Heart left ventricle (tissue), 16 donors: ENCODE data around the gene LPAR5. TPM values are rescaled to one million over a fixed set of nuclear protein-coding genes. Genes with fewer than 3 reads are reported as not detected.

Experiments
- ATAC-seq, 4 donors: fragments of 200-7000 bp; cut with Tn5 transposase; one replicate each; pipeline ENCODE4 v1.9.1; 2020 to 2022; ENCODE audit warnings: moderate library complexity in 4 of 4, mild to moderate bottlenecking in 3 of 4, moderate number of reproducible peaks in 1 of 4
- DNase-seq, 5 donors: peaks; one replicate each; pipeline ENCODE4 v3.0.0-alpha.2; 2020
- H3K27ac ChIP-seq, 12 donors: fragments of 200-600 bp; sonication (generic) in 4 of 12; one replicate each; pipeline versions ENCODE4 v1.5.0 to v1.8.0; 2016 to 2022; ENCODE audit warnings: mild to moderate bottlenecking in 2 of 12
- H3K27me3 ChIP-seq, 9 donors: fragments of 200-600 bp; sonication (generic) in 2 of 9; one replicate each; pipeline versions ENCODE4 v1.5.1 to v1.8.0; 2016 to 2022; ENCODE audit warnings: mild to moderate bottlenecking in 3 of 9
- H3K36me3 ChIP-seq, 9 donors: fragments of 200-600 bp; sonication (generic) in 2 of 9; one replicate each; pipeline versions ENCODE4 v1.5.0 to v1.8.0; 2018 to 2022; ENCODE audit warnings: mild to moderate bottlenecking in 2 of 9
- H3K4me1 ChIP-seq, 12 donors: fragments of 200-600 bp; sonication (generic) in 4 of 12; one replicate each; pipeline versions ENCODE4 v1.5.0 to v1.8.0; 2016 to 2022; ENCODE audit warnings: mild to moderate bottlenecking in 3 of 12
- H3K4me3 ChIP-seq, 12 donors: fragments of 200-600 bp; sonication (generic) in 4 of 12; one replicate each; pipeline versions ENCODE4 v1.5.0 to v1.8.0; 2017 to 2022; ENCODE audit warnings: mild to moderate bottlenecking in 9 of 12, moderate library complexity in 4 of 12
- H3K9me3 ChIP-seq, 12 donors: fragments of 200-600 bp; sonication (generic) in 4 of 12; one replicate each; pipeline versions ENCODE4 v1.5.0 to v1.8.0; 2016 to 2022; ENCODE audit warnings: mild to moderate bottlenecking in 1 of 12
- POLR2A ChIP-seq, 2 donors: fragments of 450-650 bp; IDR thresholded peaks; one replicate each; pipeline ENCODE4 v1.6.1; 2017; ENCODE audit warnings: antibody characterized with exemption in 2 of 2, mild to moderate bottlenecking in 2 of 2, moderate library complexity in 2 of 2
- WGBS, 4 donors: extraction: QIAGEN DNeasy Blood & Tissue Kit in 2 of 4; methylation state at CpG; one replicate each; pipeline versions ENCODE4 v1.1.5 to v1.1.7; 2013 to 2018; 5-methylcytosine and 5-hydroxymethylcytosine counted together
- intact Hi-C, 10 donors: fragments of 100-400 bp; cut with DNase I; formaldehyde crosslinking; loops; one replicate each; pipeline versions ENCODE4 v1.11.1 to v1.14.2; 2022
- polyA plus RNA-seq, 2 donors: library from polyadenylated mRNA; stranded (reverse); fragments of 200-250 nt; gene quantifications; one replicate each; pipeline ENCODE4 v1.2.3, GENCODE V29; 2013
- total RNA-seq, 9 donors: library from RNA; depleted of rRNA in 2 of 9; stranded (reverse); fragments of >200 nt in 2 of 9; fragmentation: NEBNext Ultra II Directional in 3 of 9; extraction: Animal tissue kit (Norgen Biotek cat#: 25700) in 3 of 9; gene quantifications; one replicate each; pipeline versions ENCODE4 v1.1.0 to v1.2.4, GENCODE V29; 2016 to 2023
- TF ChIP-seq, protein P1 (sequence below), 12 donors: fragments of 200-600 bp; sonication (generic) in 4 of 12; IDR thresholded peaks; one replicate each; pipeline versions ENCODE4 v1.5.0 to v1.8.0; 2018 to 2022; ENCODE audit warnings: antibody characterized with exemption in 12 of 12, mild to moderate bottlenecking in 5 of 12
- donor health status: ischemic (EF 13 %, LVEDD 7.1; RV severe dilation, severe dysfunction).
- donor health status: healthy with polysubstance abuse.
- donor health status: DM: no; HTN: yes; CAD: no.
- donor health status: DM: no; HTN: no; CAD: no.
- donor health status: ischemic (EF 25% LVEDD 6.9; RV normal size, moderate dysfunction).
- donor health status: ischemic (EF 25% LVEDD 5.7; RV mildly dilated, moderate dysfunction).
- donor health status: healthy.
- donor health status: DM: yes; HTN: yes; CAD: no.
- donor health status: ischemic (EF 35%, LVEDD 5.7; RV mildly dilated, moderate dysfunction).
- donor health status: nonischemic (EF 11% LVEDD 7.7; RV severe dilation, severe dysfunction).
- donor health status: DM: yes; HTN: yes; CAD: no.
- donor health status: PGD.
- donor health status: ischemic (EF 29% LVEDD 5.4; RV normal size, mild dysfunction).
- donor health status: nonischemic (EF 23%, LVEDD 6.1; RV moderate dilation, normal function).

LPAR5 gene
- total and polyA plus RNA-seq, 11 donors = 3.5 to 11.7 (median 4.7) TPM

- 13 to 56% (median 45%) methylated on average over 3 to 5 of the region's 5 CpGs for WGBS, 4 donors
- no peak for ATAC-seq
- Histone ChIP-seq H3K36me3 (no peaks in the 10 kb centered on the region), H3K27me3 (peaks cover 0 to 3% (median 0%) of the 10 kb centered on the region in 9 donors), H3K4me1 (peaks cover 0 to 43% (median 2%) of the 10 kb centered on the region in 12 donors), H3K9me3 (no peaks in the 10 kb centered on the region), H3K27ac (peak overlapping the region in 4 of 12 donors; percentile 31 to 55 (median 51)), H3K4me3 (peak overlapping the region in 7 of 12 donors; percentile 35 to 51 (median 39))
- intact Hi-C loops = no loop called here
- TF ChIP-seq POLR2A (IDR thresholded peaks at IDR 0.05) = no peak
- TF ChIP-seq, protein P1, sequence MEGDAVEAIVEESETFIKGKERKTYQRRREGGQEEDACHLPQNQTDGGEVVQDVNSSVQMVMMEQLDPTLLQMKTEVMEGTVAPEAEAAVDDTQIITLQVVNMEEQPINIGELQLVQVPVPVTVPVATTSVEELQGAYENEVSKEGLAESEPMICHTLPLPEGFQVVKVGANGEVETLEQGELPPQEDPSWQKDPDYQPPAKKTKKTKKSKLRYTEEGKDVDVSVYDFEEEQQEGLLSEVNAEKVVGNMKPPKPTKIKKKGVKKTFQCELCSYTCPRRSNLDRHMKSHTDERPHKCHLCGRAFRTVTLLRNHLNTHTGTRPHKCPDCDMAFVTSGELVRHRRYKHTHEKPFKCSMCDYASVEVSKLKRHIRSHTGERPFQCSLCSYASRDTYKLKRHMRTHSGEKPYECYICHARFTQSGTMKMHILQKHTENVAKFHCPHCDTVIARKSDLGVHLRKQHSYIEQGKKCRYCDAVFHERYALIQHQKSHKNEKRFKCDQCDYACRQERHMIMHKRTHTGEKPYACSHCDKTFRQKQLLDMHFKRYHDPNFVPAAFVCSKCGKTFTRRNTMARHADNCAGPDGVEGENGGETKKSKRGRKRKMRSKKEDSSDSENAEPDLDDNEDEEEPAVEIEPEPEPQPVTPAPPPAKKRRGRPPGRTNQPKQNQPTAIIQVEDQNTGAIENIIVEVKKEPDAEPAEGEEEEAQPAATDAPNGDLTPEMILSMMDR (IDR thresholded peaks at IDR 0.05) = no peak
- DNase-seq = no peak
Measured at GRCh38 chr12:6630736-6631135, 5.0 kb downstream of the LPAR5 start.

- no peak for DNase-seq
- Histone ChIP-seq H3K4me3 (peak overlapping the region in 1 of 12 donors; percentile 19), H3K36me3 (no peaks in the 10 kb centered on the region), H3K27ac (no peak overlapping the region), H3K4me1 (peaks cover 0 to 41% (median 2%) of the 10 kb centered on the region in 12 donors), H3K27me3 (peaks cover 0 to 3% (median 0%) of the 10 kb centered on the region in 9 donors), H3K9me3 (no peaks in the 10 kb centered on the region)
- ATAC-seq = no peak
- 51 to 63% (median 57%) methylated on average over 7 of the region's 7 CpGs for WGBS, 4 donors
- intact Hi-C loops = loop anchor here in 1 of 10 donors (10.0 kb wide), 1 partner anchor 67 kb away; no protein-coding TSS in a partner anchor
- TF ChIP-seq POLR2A (IDR thresholded peaks at IDR 0.05) = no peak
- TF ChIP-seq, protein P1 (IDR thresholded peaks at IDR 0.05) = no peak
Measured at GRCh38 chr12:6627616-6628015, 8.1 kb downstream of the LPAR5 start.

DNA sequence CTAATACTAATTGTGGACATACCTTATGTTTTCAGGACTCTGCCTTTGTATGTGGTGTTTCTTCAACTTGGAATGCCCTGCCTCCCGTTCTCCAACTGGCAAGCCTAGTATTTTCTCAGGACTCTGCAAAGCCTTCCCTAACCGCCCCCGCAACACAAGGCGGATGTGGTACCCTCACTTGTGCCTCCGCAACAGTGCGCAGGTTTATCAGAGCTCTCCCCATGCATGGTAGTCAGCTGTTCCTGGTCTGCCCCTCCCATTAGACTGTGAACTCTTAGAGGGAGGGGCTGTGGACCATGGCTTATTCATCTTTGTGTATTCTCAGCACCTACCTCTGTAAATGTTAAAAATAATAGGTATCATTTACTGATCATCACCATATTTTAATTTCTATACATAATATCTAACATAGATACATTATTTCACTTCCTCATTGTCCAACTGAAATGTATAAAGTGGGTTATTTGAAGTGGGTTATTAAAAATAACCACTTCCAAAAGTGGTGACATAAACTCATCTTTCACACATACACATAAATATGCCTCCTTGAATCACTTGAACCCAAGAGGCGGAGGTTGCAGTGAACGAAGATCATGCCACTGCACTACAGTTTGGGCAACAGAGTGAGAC is 9.0 kb downstream of the LPAR5 start:
- ATAC-seq = no peak
- no peak overlapping the region for H3K4me3 ChIP-seq
- no peaks in the 10 kb centered on the region for H3K36me3 ChIP-seq
- no peak for TF ChIP-seq POLR2A (IDR thresholded peaks at IDR 0.05)
- TF ChIP-seq, protein P1 (IDR thresholded peaks at IDR 0.05) = no peak
- intact Hi-C loops = loop anchor here in 1 of 10 donors (10.0 kb wide), 1 partner anchor 68 kb away; no protein-coding TSS in a partner anchor
- DNase-seq = no peak
- H3K27me3 ChIP-seq = peaks cover 0 to 3% (median 0%) of the 10 kb centered on the region in 9 donors
- WGBS, 4 donors = 60 to 76% (median 70%) methylated on average over 8 of the region's 8 CpGs
- peaks cover 0 to 33% (median 0%) of the 10 kb centered on the region in 12 donors for H3K4me1 ChIP-seq
- H3K9me3 ChIP-seq = no peaks in the 10 kb centered on the region
- no peak overlapping the region for H3K27ac ChIP-seq

- H3K36me3 ChIP-seq = peaks cover 0 to 8% (median 0%) of the 10 kb centered on the region in 9 donors
- peaks cover 0 to 40% (median 0%) of the 10 kb centered on the region in 12 donors for H3K4me1 ChIP-seq
- H3K4me3 ChIP-seq = peak overlapping the region in 7 of 12 donors; percentile 24 to 43 (median 30)
- intact Hi-C loops = loop anchor here in 1 of 10 donors (10.0 kb wide), 1 partner anchor 74 kb away; no protein-coding TSS in a partner anchor
- H3K27ac ChIP-seq = no peak overlapping the region
- no peak for TF ChIP-seq POLR2A (IDR thresholded peaks at IDR 0.05)
- TF ChIP-seq, protein P1 (IDR thresholded peaks at IDR 0.05) = no peak
- WGBS, 4 donors = 80 to 84% (median 84%) methylated on average over 28 to 29 of the region's 29 CpGs
- H3K9me3 ChIP-seq = no peaks in the 10 kb centered on the region
- ATAC-seq (no peak), DNase-seq (no peak)
- H3K27me3 ChIP-seq = peaks cover 0 to 15% (median 0%) of the 10 kb centered on the region in 9 donors
Measured at GRCh38 chr12:6620885-6621274, 14.9 kb downstream of the LPAR5 start.
